ENCODE data around the gene EIF3L. TPM values are rescaled to one million over a fixed set of nuclear protein-coding genes. Genes with fewer than 3 reads are reported as not detected.

EIF3L gene
- polyA plus RNA-seq, 1 donor from 2014 or later = 344 TPM

GRCh38 chr22:37824674-37825641, 24.3 kb upstream of the EIF3L start:
- no peaks in the 10 kb centered on the region for H3K9me3 Mint-ChIP-seq
- peaks cover 8% of the 10 kb centered on the region for H3K36me3 Mint-ChIP-seq
- peaks cover 0 to 2% (median 1%) of the 10 kb centered on the region in 3 donors for H3K4me1 Mint-ChIP-seq
- H3K4me3 Mint-ChIP-seq = peak overlapping the region in 3 of 4 donors; percentile 27 to 71 (median 70)
- peaks cover 11% of the 10 kb centered on the region for H3K27me3 Mint-ChIP-seq
- H3K27ac Mint-ChIP-seq = no peak overlapping the region

- Mint-ChIP-seq H3K4me3 (no peak overlapping the region), H3K27ac (no peak overlapping the region), H3K36me3 (peaks cover 8% of the 10 kb centered on the region), H3K9me3 (no peaks in the 10 kb centered on the region), H3K27me3 (peaks cover 6% of the 10 kb centered on the region), H3K4me1 (peaks cover 0 to 2% (median 1%) of the 10 kb centered on the region in 3 donors)
These were observed 22.2 kb upstream of the EIF3L start for GRCh38 chr22:37827056-37827455.

GRCh38 chr22:37830093-37830842, 19.0 kb upstream of the EIF3L start:
- H3K27me3 Mint-ChIP-seq = no peaks in the 10 kb centered on the region
- peaks cover 8% of the 10 kb centered on the region for H3K36me3 Mint-ChIP-seq
- H3K4me3 Mint-ChIP-seq = no peak overlapping the region
- no peaks in the 10 kb centered on the region for H3K9me3 Mint-ChIP-seq
- peaks cover 0 to 1% (median 0%) of the 10 kb centered on the region in 3 donors for H3K4me1 Mint-ChIP-seq
- H3K27ac Mint-ChIP-seq = no peak overlapping the region

GRCh38 chr22:37831472-37831871, 17.7 kb upstream of the EIF3L start:
- H3K27me3 Mint-ChIP-seq = no peaks in the 10 kb centered on the region
- no peak overlapping the region for H3K27ac Mint-ChIP-seq
- no peak overlapping the region for H3K4me3 Mint-ChIP-seq
- no peaks in the 10 kb centered on the region for H3K9me3 Mint-ChIP-seq
- H3K4me1 Mint-ChIP-seq = peaks cover 0 to 1% (median 0%) of the 10 kb centered on the region in 3 donors
- peaks cover 8% of the 10 kb centered on the region for H3K36me3 Mint-ChIP-seq

GRCh38 chr22:37832022-37832857, 17.0 kb upstream of the EIF3L start:
- Mint-ChIP-seq H3K27me3 (no peaks in the 10 kb centered on the region), H3K4me1 (peaks cover 0 to 1% (median 0%) of the 10 kb centered on the region in 3 donors), H3K36me3 (peaks cover 8% of the 10 kb centered on the region), H3K27ac (no peak overlapping the region), H3K4me3 (no peak overlapping the region), H3K9me3 (no peaks in the 10 kb centered on the region)

- peak overlapping the region in 3 of 4 donors; percentile 57 to 91 (median 87) for H3K4me3 Mint-ChIP-seq
These were observed 7.0 kb upstream of the EIF3L start for GRCh38 chr22:37842015-37842793.

GRCh38 chr22:37843741-37844089, 5.5 kb upstream of the EIF3L start:
- Mint-ChIP-seq H3K27ac (peak overlapping the region; percentile 39 to 90 (median 86)), H3K36me3 (no peaks in the 10 kb centered on the region), H3K4me1 (peaks cover 13 to 19% (median 16%) of the 10 kb centered on the region in 3 donors), H3K4me3 (peak overlapping the region; percentile 86 to 98 (median 93)), H3K9me3 (no peaks in the 10 kb centered on the region), H3K27me3 (no peaks in the 10 kb centered on the region)

More at GRCh38 chr22:37842015-37842793, 7.0 kb upstream of the EIF3L start:
- peaks cover 7 to 11% (median 8%) of the 10 kb centered on the region in 3 donors for H3K4me1 Mint-ChIP-seq
- H3K27me3 Mint-ChIP-seq = no peaks in the 10 kb centered on the region
- H3K9me3 Mint-ChIP-seq = no peaks in the 10 kb centered on the region
- peaks cover 4% of the 10 kb centered on the region for H3K36me3 Mint-ChIP-seq
- H3K27ac Mint-ChIP-seq = peak overlapping the region in 2 of 3 donors; percentile 39 to 46

GRCh38 chr22:37844904-37845329, 4.3 kb upstream of the EIF3L start:
- no peaks in the 10 kb centered on the region for H3K9me3 Mint-ChIP-seq
- peak overlapping the region; percentile 84 to 95 (median 94) for H3K4me3 Mint-ChIP-seq
- H3K36me3 Mint-ChIP-seq = peaks cover 1% of the 10 kb centered on the region
- H3K27me3 Mint-ChIP-seq = no peaks in the 10 kb centered on the region
- peaks cover 17 to 26% (median 26%) of the 10 kb centered on the region in 3 donors for H3K4me1 Mint-ChIP-seq
- H3K27ac Mint-ChIP-seq = peak overlapping the region; percentile 91 to 96 (median 94)

- no peaks in the 10 kb centered on the region for H3K27me3 Mint-ChIP-seq
- H3K9me3 Mint-ChIP-seq = no peaks in the 10 kb centered on the region
- H3K36me3 Mint-ChIP-seq = peaks cover 3% of the 10 kb centered on the region
- H3K27ac Mint-ChIP-seq = no peak overlapping the region
- peak overlapping the region in 2 of 4 donors; percentile 58 to 77 for H3K4me3 Mint-ChIP-seq
- peaks cover 25 to 35% (median 34%) of the 10 kb centered on the region in 3 donors for H3K4me1 Mint-ChIP-seq
These were observed 2.8 kb upstream of the EIF3L start for GRCh38 chr22:37846433-37846832.

GRCh38 chr22:37848587-37849088, 581 bp upstream of the EIF3L start:
- peak overlapping the region; percentile 89 to 99 (median 95) for H3K27ac Mint-ChIP-seq
- H3K4me1 Mint-ChIP-seq = peaks cover 23 to 35% (median 29%) of the 10 kb centered on the region in 3 donors
- peak overlapping the region; percentile 86 to 99 (median 97) for H3K4me3 Mint-ChIP-seq
- no peaks in the 10 kb centered on the region for H3K27me3 Mint-ChIP-seq
- no peaks in the 10 kb centered on the region for H3K9me3 Mint-ChIP-seq
- peaks cover 3% of the 10 kb centered on the region for H3K36me3 Mint-ChIP-seq

- Mint-ChIP-seq H3K9me3 (no peaks in the 10 kb centered on the region), H3K27ac (peak overlapping the region in 1 of 3 donors; percentile 51), H3K4me3 (peak overlapping the region in 3 of 4 donors; percentile 38 to 77 (median 57)), H3K27me3 (no peaks in the 10 kb centered on the region), H3K36me3 (peaks cover 3% of the 10 kb centered on the region), H3K4me1 (peaks cover 35 to 42% (median 35%) of the 10 kb centered on the region in 3 donors)
These were observed 1.6 kb downstream of the EIF3L start for GRCh38 chr22:37850801-37851200.

- Mint-ChIP-seq H3K36me3 (peaks cover 3% of the 10 kb centered on the region), H3K4me1 (peaks cover 34 to 39% (median 34%) of the 10 kb centered on the region in 3 donors)
These were observed 3.2 kb downstream of the EIF3L start for GRCh38 chr22:37852418-37852817.

GRCh38 chr22:37854946-37855345, 5.7 kb downstream of the EIF3L start:
- no peak overlapping the region for H3K4me3 Mint-ChIP-seq
- H3K36me3 Mint-ChIP-seq = peaks cover 2% of the 10 kb centered on the region
- peaks cover 20 to 26% (median 22%) of the 10 kb centered on the region in 3 donors for H3K4me1 Mint-ChIP-seq
- H3K27ac Mint-ChIP-seq = no peak overlapping the region
- H3K9me3 Mint-ChIP-seq = no peaks in the 10 kb centered on the region
- no peaks in the 10 kb centered on the region for H3K27me3 Mint-ChIP-seq

More at GRCh38 chr22:37852418-37852817, 3.2 kb downstream of the EIF3L start:
- Mint-ChIP-seq H3K27ac (peak overlapping the region in 1 of 3 donors; percentile 59), H3K9me3 (no peaks in the 10 kb centered on the region), H3K4me3 (peak overlapping the region in 1 of 4 donors; percentile 52), H3K27me3 (no peaks in the 10 kb centered on the region)
